Activated effector memory CD4-positive, alpha-beta T cell treated with anti-CD3 and anti-CD28 coated beads, Interleukin-2, amount 50 U/mL, for 16 hours (primary cell): ENCODE results near the gene NPAS1.

Experiments used
- DNase-seq: peaks from one replicate; pipeline ENCODE4 v3.0.0-alpha.2; 2020

NPAS1 gene, protein sequence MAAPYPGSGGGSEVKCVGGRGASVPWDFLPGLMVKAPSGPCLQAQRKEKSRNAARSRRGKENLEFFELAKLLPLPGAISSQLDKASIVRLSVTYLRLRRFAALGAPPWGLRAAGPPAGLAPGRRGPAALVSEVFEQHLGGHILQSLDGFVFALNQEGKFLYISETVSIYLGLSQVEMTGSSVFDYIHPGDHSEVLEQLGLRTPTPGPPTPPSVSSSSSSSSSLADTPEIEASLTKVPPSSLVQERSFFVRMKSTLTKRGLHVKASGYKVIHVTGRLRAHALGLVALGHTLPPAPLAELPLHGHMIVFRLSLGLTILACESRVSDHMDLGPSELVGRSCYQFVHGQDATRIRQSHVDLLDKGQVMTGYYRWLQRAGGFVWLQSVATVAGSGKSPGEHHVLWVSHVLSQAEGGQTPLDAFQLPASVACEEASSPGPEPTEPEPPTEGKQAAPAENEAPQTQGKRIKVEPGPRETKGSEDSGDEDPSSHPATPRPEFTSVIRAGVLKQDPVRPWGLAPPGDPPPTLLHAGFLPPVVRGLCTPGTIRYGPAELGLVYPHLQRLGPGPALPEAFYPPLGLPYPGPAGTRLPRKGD

DNA sequence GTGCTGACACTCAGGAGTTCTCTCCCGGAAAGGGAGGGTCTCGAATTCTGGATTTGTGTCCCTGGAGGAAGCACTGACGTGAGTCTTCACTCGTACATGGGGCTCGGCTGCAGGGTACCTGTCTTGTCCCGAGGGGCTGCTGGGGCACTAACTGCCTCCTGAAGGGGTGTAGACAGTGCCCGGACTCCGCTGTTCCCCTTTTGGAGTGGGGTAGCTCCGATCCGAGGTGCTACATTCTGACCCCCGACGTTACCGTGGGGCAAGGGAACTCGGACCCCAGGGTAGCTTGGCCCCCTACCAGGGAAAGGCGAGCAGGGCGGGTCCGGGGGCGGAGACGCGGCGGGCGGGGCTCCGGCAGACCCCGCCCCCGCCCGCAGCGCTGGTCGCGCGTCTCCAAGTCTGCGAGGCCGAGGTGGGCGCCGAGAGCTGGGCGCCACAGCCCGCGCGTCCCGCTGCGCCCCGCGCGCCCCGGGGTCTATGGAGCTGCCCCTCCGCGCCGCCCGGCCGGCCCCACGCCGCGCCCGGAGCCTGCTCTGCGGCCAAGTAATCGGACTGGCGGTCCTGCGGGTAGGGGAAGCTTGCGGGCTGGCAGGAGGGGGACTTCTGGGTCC, at the start of gene NPAS1:
NPAS1 (plus strand) TSS at position 407 of the 611 bp plus-strand sequence. CDS start 1,211 bp downstream, outside the sequence.
- no peak for DNase-seq

DNA sequence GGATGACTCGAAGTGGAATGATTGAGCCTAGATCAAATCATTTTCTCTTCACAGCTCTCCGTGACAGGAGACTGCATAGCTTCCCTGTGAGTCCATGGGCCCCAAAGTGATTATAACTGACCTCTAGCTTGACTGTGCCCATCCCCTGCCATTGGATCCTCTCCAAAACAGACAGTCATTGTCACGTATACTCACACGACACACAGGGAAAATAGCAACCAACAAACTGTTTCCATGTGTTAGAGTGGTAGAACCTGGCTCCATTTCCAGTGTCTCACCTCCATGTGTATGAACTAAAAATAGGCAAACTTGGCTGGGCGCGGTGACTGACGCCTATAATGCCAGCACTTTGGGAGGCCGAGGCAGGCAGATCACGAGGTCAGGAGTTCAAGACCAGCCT, 48.8 kb upstream of the NPAS1 start:
- no peak for DNase-seq

DNA sequence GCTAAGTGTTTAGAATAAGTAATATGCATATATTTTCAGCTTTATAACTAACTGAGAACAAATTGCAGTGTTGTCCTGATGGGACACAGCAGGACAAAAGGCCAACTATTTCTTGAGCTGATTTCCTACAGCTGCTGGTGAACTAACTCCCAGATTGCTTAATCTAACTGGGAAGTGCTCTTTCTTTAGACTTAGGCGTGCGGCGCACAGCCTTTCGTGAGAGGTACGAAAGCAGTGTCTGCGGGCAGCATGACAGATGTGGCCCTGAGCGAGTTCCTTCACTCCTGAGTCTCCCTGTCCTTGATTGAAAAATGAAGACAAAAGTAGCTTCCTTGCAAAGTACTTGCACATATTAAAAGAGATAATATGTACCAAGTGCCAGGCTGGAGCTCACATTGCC, 47.3 kb upstream of the NPAS1 start:
- DNase-seq: no peak

DNA sequence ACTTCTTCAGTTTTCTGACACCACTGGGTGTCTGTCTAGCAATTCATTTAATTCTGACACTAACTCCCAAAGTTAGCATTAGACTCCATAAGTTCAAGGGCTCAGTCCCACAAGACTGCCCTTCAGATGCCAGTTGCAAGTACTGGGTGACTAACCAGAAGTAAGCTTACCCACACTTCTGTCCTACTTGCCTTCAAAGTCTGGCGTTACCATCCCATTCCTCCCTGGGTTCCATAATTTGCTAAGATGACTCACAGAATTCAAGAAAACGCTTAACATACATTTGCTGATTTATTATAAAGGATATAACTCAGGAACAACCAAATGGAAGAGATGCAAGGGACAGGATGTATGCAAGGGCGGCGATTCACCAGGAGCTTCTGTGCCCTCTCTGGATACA, 45.5 kb upstream of the NPAS1 start:
- DNase-seq: no peak

DNA sequence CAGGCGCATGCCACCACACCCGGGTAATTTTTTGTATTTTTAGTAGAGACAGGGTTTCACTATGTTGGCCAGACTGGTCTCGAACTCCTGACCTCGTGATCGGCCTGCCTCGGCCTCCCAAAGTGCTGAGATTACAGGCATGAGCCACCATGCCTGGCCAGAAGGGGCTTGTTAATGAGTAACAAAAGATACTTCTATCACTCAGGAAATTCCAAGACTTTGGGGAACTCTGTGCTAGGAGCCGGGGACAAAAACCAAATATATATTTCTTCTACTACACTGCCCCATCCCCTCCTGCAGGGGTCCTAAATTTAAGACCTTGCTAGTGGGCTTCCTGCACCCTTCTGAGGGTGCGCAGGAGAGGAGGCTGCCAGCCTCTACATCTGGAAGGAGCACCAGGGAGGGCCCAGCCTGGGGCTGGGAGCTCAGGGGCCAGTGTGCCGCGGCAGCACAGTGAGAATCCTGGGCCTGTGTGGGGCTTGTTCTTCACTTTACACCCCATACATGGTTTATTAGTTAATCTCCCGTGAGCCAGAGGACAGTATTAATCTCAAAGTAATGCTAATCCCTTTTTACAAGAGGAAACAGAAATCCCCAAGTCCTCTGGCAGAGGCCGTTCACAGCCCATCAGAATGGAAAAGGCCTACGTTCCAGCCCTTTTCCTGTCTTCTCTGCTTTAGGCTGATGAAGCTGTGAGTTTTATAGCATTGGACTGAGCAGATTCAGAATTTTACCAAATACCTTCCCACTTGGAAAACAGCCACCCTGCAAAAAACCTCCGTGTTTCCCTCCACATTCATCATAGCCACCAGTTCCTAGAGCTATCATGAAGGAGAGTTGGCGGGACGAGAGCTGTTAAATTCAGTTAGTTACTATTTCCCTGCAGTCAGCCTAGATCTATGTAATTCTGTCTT, 44.4 kb upstream of the NPAS1 start:
- DNase-seq: no peak

DNA sequence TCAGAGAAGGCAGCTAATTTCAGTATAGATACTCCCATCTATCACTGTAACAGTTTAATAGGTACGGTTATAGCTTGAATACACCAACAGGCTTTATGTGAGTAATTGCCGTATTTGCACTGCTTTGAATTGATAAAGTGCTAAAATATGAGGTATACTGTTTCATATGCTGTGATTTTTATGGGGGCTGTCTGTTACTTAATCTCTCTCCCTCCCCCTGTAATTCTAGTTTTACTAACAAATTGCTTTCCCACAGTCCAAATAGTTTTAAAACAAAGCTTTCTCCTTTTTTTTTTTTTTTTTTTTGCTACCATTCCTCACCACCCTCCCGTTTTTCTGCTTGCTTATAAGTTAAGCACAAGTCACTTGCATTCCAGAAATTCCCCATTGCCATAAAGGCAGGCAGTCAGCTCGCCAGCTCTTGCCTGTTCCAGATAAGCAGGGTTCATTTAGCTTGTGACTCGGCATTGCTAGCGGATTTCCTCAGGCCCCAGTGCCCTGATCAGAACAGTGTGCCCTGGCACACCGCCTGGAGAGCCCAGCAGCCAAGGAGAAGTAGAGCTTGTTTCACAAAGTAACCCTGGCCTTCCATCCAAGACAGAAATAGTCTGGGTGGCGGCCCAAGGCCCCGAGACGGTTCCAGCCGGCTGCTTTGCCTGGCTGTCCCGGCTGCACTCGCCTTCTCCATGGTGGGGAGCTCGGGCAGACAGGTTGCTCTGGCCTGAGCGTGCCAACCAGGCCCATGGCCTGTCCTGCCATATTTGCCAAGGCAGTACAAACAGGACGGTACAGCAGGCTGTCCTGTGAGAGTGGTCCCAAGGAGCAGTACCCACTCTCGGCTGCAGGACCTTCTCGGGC, 43.5 kb upstream of the NPAS1 start:
- no peak for DNase-seq

DNA sequence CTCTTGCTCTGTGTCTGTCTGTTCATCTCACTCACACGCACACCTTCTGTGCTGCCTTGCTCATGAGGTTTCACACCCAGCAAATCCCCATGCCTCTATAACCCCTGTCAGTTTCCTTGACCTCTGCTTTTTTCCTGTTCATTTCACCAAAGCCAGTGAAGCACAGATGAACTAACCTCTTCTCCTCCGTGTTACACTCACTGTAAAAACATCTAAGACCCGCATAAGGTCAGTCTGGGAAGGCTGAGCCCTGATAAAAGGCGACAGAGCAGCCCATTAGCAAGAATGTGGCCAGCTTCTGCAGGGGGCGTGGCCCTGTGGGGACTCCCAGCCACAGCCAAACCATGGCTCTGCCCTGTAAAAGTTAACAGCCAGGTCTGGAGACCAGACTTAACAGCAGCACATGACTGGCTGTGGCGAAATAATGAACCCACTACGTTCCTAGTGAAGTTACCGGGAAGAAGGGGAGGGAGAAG, 42.8 kb upstream of the NPAS1 start:
- DNase-seq: no peak

DNA sequence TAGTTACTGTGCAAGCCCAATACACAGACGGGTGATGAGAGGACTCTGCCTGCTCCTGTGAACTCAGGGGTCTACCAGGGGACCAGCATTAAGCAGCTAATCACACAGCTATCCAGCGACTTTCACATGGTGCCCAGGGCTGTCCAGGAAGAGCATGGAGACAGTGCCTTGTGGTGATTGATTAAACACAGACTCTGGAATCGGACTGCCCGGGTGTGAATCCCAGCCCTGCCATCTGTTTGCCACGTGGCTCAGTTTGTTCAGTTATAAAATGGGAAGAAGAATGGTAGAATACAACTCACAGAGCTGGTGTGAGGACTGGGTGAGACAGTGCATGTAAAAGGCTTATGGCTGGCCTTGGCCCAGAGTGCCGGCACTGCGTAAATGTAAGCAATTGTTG, 42.1 kb upstream of the NPAS1 start:
- no peak for DNase-seq

DNA sequence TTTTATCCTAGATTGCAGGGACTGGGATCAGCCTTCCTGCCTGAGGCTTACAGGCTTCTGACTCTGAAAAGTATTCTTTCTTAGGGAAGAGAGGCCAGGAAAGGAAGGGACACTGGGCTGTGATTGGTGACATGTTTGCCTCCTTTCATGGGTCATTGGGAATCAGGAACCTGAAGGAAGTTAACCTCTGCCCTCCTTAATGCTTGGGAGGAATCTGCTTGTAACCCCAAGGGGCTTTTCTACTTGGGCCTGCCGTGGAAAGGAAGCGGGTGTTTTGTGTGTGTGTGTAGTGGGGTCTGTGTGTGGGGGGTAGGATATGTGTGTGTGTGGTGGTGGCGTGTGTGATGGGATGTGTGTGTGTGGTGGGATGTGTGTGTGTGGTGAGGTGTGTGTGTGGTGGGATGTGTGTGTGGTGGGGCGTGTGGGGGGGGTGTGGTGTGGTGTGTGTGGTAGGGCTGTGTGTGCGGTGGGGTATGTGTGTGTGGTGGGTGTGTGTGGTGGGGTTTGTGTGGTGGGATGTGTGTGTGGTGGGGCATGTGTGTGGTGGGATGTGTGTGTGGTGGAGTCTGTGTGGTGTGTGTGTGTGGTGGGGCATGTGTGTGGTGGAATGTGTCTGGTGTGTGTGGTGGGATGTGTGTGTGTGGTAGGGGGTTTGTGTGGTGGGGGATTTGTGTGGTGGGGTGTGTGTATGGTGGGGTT, 41.3 kb upstream of the NPAS1 start:
- no peak for DNase-seq

DNA sequence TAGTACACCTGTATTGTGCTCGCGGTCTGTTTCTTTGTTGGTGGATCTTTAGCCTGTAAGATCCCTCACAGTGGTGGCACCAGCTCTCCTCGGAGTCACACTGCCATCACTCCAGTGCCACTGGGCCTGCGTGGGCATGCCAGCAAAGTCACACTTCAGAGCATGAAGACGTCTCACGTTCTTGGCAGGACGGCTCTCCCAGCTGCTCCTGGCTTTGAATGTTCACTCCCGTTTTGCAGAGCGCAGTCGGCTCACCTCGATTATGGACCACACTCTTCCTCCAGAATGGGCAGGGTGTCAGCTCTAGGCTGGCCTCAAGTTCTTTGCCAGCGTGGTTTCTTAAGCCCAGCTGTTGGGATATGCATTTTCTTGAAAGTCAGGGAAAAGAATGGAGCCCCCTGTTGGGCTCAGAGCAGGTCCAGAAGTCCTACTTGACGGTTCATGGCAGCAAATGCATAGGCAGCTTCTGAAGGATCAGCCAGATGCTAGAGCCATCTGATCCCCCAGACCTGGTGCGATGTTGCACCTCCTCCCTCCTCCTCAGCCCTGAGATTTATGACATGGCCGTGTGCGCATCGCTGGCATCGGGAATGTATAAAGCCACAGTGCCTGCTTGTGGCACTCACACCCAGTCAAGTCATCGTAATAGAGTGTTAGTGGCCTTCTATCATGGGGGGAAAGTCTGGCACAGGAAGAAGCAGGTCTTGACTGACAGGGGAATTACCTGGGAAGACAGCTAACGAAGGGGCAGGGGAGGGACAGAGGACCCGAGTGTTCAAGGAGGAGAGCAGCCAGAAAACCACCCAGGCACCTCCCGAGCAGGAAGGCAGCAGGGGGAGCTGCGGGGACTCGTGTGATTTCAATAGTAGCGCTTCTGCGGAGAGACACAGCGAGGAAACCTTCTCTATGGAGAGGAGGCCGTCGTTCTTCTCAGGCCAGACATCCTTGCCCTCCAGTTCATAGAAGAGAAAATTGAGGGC, 40.2 kb upstream of the NPAS1 start:
- DNase-seq: no peak

DNA sequence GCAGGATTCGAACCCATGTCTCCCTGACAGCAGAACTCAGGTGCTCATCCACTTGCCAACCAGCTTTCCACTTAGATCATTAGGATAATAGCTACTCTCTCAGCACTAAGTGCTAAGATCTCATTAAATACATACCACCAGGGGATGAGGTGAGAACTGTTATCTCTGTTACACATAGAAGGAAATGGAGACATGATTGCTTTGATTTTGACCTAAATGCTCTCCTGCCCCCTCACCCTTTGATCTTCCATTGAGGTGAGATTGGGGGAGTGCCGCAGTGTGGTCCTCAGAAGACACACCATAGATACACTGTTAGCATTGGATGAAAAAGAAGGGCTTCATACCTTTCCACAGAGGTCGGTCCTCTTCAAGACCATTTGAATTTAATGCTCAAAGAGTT, 38.9 kb upstream of the NPAS1 start:
- DNase-seq: no peak

DNA sequence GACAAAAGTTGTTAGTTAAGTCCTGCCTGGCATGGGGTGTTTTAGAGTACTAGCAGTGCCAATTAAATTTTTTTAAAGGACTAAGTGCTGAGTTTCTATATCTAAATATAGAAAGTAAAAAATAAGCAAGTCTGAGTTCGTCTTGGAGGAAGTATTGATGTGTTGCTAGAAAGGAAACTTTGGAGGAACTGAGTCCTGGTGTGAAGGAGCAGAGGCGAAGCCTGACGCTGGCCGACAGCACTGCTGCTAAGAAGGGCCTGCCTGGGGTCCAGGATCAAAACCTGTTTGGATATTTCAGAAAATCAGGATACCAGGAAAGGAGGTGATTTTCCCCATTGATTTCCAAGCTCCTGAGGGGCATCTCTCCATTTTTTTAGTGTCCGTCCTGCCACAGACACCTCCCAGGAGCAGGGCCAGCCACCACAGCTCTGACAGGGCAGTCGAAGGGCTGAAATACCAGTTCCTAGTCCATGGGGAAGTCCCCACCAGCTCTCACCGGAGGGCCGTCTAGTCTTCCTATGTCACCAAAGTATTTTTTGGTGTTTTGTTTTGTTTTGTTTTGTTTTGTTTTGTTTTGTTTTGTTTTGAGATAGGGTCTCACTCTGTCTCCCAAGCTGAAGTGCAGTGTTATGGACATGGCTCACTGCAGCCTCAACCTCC, 38.2 kb upstream of the NPAS1 start:
- no peak for DNase-seq

DNA sequence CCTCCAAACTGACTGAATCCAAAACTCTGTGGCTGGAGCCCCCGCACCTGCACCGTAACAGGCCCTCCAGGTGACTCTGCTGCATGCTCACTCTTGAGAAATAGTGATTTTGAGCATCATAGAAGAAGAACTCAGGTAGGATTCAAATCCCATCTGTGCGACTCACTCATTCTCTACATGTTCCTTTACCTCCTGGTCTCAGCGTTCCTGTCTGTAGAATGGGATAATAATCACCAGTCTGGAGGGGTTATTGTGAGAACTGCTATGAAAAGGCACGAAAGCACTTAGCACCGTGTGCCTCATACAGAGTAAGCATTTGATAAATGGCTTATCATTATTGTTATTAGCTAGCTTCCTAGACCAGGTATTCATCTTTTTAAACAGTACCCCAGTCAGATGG, 36.5 kb upstream of the NPAS1 start:
- no peak for DNase-seq

DNA sequence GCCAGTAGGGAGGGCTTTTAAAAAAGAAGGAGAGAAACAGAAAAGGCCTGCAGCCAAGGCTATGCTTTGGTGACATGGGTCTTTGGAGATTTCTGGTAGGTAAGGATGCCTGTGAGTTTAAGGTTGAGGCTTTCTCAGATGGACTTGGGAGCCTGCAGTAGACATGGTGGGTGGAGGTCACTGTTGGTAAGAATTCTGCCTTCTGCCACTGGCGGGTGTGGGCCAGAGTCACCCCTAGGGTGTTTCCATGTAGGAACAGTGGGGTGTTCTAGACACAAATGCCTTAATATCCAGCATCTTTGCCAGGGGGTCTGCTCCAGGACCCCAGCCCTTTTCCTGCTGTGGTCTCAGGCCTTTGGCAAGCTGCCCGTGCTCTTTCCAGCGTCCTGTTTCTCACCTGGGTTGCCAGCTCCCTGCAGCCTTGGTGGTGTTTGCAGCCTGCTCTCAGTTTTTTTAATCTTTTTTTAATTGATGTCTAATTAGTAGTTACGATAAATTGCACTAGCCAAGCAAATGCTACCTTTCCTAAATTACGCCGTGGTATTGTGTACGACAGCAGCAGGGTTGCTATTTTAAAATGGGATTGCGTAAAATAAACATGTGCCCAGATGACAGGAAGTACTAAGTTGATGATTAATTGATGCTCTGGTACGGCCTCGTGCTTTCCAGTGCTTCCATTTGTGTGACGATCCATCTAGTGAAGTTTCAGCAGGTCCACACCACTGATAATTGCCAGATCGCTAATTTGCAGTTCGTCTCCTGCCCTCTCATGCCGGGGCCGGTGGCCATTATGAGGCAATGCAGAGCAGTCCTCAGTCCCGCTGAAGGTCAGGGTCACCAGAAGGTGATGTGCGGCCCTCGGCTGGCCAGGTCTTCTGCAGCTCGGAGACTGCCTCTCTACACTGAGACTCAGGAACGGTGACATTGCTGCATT, 35.3 kb upstream of the NPAS1 start:
- no peak for DNase-seq

DNA sequence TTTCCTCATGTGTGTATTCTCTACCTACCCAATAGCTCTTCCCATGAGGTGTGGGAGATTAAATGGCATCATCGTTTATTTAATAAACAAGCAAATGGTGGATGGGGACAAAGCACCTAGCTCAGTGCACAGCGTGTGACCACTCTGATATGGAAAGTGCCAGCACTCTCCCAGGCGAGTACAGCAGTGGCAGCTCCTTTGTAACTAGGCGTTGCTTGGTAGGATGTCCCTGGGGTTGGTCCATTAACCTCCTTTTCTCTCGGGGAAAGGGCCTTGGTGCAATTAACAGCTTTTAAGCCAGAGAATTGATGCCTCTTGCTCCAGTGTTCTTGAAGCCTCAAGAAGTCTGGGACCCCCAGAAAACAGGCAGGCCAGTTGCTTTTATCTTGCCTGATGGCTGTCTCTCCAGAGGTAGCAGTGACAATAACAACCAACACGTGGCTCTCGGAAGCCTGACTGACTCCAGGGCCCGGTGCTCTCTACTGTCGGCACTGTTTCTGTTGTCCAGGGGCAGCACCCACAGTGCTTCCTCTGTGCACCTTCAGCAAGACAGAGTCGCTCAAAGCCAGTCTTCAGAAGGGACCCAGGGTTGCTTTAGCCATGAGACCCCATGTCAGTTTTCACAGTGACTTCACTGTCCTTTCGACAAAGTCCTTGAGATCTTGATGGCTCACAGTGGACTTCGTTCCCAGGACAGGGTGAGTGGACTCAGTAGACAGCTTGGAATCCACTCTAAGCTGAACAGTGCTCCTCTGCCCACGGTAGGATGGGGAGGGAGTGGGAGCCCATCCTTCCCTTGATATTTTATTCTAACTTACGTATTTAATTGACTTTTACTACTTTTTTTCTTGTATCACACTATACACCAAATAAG, 33.9 kb upstream of the NPAS1 start:
- DNase-seq: no peak

DNA sequence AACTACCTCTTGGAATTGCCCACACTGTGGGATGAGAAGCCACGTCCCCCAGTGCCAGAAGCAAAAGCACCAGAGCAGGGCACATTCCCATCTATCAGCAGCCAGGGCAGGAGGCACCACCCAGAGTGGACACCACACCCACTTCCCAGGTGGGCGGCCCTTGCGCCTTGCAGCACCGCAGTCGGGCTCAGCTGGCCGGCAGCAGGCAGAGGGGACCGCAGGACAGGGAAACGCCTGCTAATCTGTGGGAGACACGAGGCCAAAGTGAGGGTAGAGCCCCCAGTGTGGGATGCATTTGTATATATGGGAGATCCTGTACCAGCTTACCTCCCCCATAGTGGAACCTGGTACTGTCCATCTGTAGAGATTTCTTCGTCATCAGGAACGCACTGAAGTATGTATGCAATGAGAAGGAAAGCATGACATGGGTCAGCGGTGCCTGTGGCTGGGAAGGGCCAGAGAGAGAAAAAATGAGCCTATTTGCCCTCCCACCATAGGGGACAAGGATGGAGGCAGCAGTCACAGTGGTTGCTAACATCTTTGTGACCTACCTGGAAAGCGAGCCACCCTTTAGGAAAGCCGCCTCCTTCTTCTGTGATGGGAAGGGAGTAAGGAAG, 30.9 kb upstream of the NPAS1 start:
- DNase-seq: no peak
